Anterior cingulate cortex (tissue), 58 donors: ENCODE data around the gene PARP16.

Experiments used
- DNase-seq, 58 donors: peaks; one replicate each; lab custom pipeline; 2025; lab: John Stamatoyannopoulos, UW

The PARP16 gene

GRCh38 chr15:65286704-65287519 is at the start of gene PARP16:
Gene PARP16, minus strand, starts transcription at chr15:65286883. Its CDS starts 457 bp downstream, at chr15:65286426.
- DNase-seq, result peak; percentile 44 to 93 (median 84)

GRCh38 chr15:65335278-65336055 is 48.8 kb upstream of the PARP16 start:
- no peak for DNase-seq

GRCh38 chr15:65334586-65335231 is 48.0 kb upstream of the PARP16 start:
- no peak for DNase-seq

GRCh38 chr15:65333856-65334255 is 47.2 kb upstream of the PARP16 start:
- DNase-seq, result no peak

- DNase-seq, result no peak
These were observed 46.6 kb upstream of the PARP16 start for GRCh38 chr15:65333148-65333820.

GRCh38 chr15:65332391-65333147 is 45.9 kb upstream of the PARP16 start:
- no peak for DNase-seq

GRCh38 chr15:65331811-65332210 is 45.1 kb upstream of the PARP16 start:
- no peak for DNase-seq

GRCh38 chr15:65330934-65331645 is 44.4 kb upstream of the PARP16 start:
- DNase-seq, result no peak

GRCh38 chr15:65329984-65330735 is 43.5 kb upstream of the PARP16 start:
- no peak for DNase-seq

- DNase-seq, result no peak
These were observed 42.8 kb upstream of the PARP16 start for GRCh38 chr15:65329288-65329983.

- DNase-seq, result no peak
These were observed 42.0 kb upstream of the PARP16 start for GRCh38 chr15:65328506-65329287.

- DNase-seq, result no peak
These were observed 41.1 kb upstream of the PARP16 start for GRCh38 chr15:65327651-65328393.

- no peak for DNase-seq
These were observed 40.1 kb upstream of the PARP16 start for GRCh38 chr15:65326818-65327217.

GRCh38 chr15:65326117-65326526 is 39.4 kb upstream of the PARP16 start:
- peak in 49 of 58 donors; percentile 10 to 73 (median 46) for DNase-seq

- DNase-seq, result peak in 37 of 58 donors; percentile 3 to 61 (median 26)
These were observed 36.4 kb upstream of the PARP16 start for GRCh38 chr15:65323071-65323511.

- peak in 56 of 58 donors; percentile 4 to 89 (median 70) for DNase-seq
These were observed 32.2 kb upstream of the PARP16 start for GRCh38 chr15:65318870-65319356.
